ENCODE results near the gene NPAS3. TPM values are rescaled to one million over a fixed set of nuclear protein-coding genes. Genes with fewer than 3 reads are reported as not detected.

The NPAS3 gene
- total RNA-seq, 1 donor = 0.36 TPM

DNA sequence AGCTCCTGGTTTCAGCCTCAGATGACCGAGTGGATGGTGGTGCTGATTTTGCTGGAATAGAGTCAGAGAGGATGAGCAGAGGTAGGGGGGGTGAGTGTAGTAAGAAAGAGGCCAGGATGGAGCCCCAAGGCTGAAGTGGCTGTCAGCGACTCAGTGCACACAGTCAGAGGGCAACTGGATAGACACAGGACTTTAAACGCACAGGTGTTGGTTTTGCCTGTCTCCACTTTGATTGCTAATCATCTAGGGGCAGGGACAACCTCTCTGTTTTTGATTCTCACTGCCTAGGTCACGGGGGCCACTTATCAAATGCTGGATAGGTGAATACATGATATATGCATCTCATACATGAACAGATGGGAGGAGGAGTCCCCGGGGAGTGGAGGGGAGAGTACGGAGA, 912.7 kb downstream of the NPAS3 start:
- no peak for TF ChIP-seq CTCF (IDR thresholded peaks at IDR 0.05; ENCODE audit: insufficient read depth, low read length)
- no peak for DNase-seq (ENCODE audit: low read depth)
- no peak overlapping the region for H3K4me3 ChIP-seq (ENCODE audit: low read depth, low read length)

DNA sequence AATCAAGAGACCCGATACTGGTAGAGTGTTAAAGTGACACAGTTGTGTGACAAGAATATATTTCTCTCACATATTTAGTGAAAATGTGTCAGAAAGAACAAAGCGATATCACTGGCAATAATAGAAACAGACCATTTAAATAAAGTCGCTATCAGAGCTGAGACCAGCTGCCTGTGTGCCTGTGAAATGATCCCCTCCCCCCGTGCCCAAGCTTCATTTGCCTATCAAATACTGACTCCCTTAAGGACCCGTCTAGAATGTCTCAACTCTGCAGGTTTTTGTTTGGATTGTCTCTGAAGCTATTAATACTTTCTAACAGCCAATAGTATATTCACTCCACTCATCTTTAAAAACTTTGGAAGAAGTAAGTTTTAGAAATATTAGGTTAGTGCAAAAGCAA, 913.3 kb downstream of the NPAS3 start:
- no peak for TF ChIP-seq CTCF (IDR thresholded peaks at IDR 0.05; ENCODE audit: insufficient read depth, low read length)
- no peak overlapping the region for H3K4me3 ChIP-seq (ENCODE audit: low read depth, low read length)
- DNase-seq (ENCODE audit: low read depth) = no peak
